ENCODE data around the gene TIFAB.
"Not testable (repeated sequence)": the region's sequence is repeated elsewhere in the genome, so short reads cannot be mapped to it uniquely, and the experiment has no call there.

GRCh38 chr5:135495531-135495930 is 43.4 kb upstream of the TIFAB start:
- TF ChIP-seq CTCF (IDR thresholded peaks at IDR 0.05; ENCODE audit: low read length); EZH2 (IDR thresholded peaks at IDR 0.05; ENCODE audit: borderline replicate concordance, low read length): not testable (repeated sequence)

Data from OCI-LY1 (cell line).